Stimulated activated CD4-positive, alpha-beta T cell treated with anti-CD3 and anti-CD28 coated beads, Interleukin-4, amount 100 ng/mL, for 4 hours (primary cell): Measurements from ENCODE around the gene BCL2L2.
A peak's percentile ranks its signal among the peaks of the same experiment; 100 is the strongest.

Source experiments
- DNase-seq, 2 experiments: peaks; one replicate each; pipeline ENCODE4 v3.0.0-alpha.2; 2020

The BCL2L2 gene

DNA sequence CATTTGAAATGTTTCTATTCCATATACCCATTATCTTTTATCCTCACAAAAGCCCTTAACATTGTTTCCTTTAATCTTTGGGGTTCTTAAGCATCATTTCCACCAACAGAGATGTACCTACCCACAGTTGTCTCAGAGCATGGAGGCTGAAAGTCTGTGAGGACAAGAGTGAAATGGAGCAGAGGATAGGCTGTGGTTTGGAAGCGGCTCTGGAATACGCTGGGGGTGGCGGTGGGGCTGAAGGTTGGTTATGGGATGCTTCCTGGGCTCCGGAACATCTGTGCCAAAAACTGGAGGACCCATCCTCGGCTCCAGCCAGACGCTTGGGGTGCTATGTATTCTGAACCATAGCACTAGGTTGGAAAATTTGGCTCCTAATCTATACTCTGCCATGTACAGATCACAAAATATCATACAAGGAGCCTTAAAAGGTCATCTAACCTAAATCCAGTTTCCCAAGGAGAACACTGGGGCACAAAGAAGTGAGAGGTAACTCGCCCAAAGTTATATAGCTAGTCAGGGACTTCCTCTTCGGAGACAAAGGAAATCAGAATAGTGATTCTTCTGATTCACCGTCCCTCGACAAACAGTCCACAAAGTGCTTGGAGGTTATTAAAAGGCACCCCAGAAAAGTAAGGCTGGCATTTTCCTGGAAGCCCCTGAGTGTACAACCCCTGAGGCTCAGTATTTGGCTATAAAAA, 6.5 kb upstream of the BCL2L2 start:
- DNase-seq, result no peak

DNA sequence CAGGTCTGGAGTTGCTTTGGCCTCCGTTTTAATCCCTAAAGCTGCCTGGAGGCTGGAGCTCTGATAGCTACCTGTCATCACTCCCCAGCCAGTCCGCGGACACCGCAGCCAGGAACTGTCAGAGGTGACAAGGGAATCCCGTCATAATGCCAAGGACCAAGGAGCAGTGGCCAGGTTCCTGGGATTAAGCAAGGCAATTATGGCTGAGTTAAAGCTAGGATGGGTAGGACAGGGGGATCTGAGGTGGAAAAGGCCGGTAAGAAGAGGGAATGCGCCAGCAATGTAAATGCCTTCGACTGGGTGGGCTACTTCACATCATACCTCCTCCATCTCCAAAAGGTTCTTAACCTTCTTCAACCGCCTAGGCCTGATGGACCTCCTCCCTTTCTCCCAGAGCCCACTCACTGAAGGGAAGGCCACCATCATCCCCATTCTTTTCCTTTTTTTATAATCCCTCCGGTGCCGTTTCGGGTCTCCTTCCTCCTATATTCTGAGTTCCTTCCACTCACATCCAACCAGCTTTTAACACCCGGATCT, 5.9 kb upstream of the BCL2L2 start:
- DNase-seq, result peak in 1 of 2 experiments; percentile 23

DNA sequence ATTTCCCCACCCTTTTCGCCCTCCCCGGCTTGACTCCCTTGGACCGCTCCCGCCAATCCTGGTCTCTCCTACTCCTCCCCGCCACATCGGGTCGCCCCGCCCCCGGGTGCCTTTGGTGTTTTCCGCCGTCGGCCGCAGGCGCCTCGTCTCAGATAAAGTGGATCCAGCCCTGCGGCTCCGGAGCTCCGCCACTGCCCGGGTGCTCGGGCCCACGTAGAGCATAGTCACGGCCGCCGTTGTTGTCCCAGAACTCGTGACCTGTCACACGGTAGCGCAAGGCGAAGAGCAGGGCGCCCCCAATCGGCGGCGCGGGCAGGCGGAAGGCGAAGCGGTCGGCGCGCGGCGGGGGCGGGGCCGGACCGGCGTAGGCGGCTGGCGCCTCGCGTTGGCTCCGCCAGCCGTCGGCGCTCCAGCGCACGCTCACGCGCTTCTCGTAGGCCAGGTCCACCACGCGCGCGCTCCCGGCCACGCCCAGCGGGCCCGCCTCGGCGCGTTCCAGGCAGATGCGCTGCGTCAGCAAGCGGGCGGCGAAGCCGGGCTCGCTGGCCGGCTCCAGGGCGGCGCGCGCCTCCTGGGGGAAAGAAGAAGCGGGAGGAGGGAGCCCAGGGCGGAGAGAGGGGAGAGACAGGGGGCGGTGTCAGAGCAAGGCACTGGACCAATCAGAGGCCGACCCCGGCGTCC, 5.2 kb upstream of the BCL2L2 start:
- DNase-seq, result peak; percentile 96 to 98

DNA sequence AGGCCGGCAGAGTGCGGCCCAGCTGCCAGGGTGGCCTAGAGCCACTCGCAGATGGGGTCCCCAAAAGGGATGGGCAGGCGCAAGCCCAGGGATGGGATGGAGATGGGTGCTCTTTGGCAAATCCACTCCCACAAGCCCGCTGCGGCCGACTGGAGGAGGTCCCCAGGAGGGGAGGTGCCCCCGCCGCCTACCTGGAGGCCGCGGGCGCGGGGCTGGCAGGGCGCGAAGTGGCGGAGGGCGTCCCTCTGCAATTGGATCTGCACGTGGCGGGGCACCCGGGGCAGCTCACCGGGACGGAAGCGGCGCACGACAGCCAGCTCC, 4.7 kb upstream of the BCL2L2 start:
- no peak for DNase-seq

DNA sequence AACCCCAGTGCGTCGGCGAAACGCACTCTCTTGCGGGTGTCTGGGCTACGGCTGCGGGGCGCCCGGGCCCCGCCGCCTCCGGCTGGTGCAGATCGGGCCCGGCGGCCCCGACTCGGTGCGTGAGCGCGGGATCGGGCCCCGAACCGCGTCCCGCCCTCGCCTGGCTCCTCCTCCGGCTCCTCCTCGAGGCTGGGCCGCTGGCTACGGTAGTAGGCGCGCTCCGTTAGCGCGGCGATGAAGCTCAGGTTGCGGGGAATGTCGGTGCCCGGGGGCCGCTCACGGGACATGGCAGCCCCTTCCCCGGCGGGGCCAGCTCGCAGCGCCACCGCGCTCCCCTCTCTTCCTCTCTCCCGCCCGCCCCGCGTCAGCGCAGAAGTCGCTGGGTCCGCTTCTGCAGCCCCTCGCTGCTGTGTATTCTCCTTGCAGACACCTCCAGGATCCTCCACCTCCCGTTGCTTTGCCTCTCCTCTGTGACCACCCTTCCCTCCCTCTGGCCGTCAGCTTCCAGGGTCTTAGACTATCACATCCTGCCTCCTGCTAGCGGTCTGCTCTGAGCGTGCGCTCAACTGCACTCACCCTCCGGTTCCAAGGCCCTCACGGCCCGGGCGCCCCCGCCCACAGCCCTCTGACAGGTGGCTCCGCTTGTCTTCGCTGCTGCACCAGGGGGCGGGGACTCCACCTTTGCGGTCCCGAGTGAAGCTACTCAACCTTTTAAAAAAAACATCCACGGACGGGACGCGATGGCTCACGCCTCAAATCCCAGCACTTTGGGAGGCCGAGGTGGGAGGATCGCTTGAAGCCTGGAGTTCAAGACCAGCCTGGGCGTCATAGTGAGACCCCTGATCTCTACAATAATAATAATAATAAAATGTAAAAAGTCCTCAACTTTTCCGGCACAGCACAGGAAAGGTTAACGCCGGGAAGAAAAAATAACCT, 4.1 kb upstream of the BCL2L2 start, which contains the start of gene PPP1R3E:
Gene PPP1R3E (minus strand): TSS at position 570 of the 936 bp plus-strand sequence. CDS start 283 bp downstream, at position 287.
- peak; percentile 84 to 93 for DNase-seq

DNA sequence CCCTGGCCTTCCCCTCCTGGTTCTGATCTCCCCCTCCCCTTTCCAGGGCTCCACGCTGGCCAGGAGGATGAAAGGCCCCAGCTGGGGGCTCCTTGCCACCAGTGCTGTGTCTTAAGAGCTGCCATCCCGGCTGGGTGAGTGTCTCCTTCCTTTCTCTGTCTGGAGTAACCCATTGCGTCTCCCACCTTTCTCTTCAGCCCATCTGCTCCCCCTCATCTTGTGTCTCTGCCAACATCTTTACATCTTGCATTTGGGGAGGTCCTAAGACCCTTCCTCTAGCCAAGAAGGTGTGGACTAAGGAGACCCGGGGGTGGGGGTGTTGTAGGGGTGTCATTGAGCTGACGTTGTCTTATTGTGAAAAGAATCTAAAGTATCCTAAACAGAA, 505 bp downstream of the BCL2L2 start:
- DNase-seq, result no peak

DNA sequence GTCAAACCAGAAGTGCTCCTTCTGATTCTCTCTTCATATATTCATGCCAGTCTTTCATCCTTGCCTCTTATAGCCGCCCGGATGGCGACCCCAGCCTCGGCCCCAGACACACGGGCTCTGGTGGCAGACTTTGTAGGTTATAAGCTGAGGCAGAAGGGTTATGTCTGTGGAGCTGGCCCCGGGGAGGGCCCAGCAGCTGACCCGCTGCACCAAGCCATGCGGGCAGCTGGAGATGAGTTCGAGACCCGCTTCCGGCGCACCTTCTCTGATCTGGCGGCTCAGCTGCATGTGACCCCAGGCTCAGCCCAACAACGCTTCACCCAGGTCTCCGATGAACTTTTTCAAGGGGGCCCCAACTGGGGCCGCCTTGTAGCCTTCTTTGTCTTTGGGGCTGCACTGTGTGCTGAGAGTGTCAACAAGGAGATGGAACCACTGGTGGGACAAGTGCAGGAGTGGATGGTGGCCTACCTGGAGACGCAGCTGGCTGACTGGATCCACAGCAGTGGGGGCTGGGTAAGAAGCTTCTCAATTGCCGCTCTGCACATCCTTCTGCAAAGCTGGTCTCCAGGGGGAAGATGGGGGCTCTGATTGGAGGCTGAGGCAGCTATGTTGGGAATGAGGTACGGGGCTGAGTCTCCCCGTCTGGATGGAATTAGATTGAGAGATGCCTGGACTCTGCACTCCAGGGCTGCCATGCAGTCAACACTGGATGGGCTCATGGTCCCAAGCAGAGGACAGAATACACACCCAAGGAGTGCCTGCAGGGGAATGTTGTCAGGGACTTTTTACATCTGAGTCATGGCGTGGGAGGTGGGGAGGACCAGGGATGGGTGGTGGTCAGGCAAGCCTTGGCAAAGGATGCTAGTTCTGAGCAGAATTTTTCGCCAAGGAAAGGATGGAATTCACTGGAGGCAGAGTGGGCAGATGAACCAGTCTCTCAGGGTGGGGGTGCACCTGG, 1.3 kb downstream of the BCL2L2 start:
- no peak for DNase-seq

- no peak for DNase-seq
Observed at GRCh38 chr14:23308721-23309445, 2.2 kb downstream of the BCL2L2 start.

- DNase-seq, result no peak
Observed at GRCh38 chr14:23310546-23310945, 3.9 kb downstream of the BCL2L2 start.

DNA sequence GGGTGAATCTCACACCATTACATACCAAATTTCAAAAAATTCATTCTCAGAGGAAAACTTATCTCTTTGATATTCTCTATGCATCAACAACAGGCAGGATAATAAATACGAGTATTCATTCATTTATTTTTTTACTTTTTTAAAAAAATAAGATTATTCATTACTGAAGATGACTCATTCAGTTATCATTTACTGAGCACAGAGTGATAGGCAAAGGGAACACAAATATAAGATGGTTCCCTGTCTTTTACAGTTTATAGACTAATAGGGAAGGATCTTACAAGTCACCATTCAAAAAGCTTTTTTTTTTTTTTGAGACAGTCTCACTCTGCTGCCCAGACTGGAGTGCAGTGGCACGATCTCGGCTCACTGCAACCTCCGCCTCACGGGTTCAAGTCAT, 9.7 kb downstream of the BCL2L2 start:
- DNase-seq, result no peak

DNA sequence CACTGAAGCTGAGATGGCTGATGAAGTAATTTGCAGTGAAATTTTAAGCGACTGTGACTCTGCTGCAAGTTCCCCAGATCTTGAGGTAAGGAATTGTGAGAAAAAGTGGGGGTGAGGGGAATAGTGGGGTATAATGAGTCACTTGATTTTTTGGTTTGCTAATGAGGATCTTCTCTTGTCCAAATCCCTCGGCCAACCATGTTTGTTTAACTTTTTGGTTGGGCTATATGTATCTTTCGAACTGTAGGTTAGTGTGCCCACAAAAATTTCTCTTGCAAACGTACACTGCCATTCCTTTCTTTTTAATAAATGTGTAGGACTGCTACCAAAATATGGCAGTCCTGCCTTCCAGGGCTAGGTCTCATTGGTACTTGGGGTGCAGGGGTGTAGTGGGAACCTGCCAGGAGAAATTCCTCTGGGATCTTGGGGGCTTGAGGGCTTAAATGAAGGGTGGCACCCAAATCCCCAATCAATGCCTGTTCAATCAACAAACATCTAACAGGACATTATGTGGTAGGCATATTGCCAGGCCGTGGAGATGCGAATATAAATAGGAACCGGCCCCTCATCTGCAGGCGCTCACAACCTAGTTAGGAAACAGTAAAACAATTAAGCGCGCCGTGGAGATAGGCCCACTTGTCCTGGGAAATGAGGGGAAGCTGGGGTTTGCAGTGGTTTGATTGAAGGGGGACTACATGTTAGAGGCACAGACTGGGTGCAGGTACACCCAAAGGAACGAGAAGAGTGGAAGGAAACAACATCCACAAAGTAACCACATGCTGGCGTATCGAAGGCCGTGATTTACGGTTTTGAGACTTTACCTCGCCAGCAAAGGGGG, 13.3 kb downstream of the BCL2L2 start:
- no peak for DNase-seq

DNA sequence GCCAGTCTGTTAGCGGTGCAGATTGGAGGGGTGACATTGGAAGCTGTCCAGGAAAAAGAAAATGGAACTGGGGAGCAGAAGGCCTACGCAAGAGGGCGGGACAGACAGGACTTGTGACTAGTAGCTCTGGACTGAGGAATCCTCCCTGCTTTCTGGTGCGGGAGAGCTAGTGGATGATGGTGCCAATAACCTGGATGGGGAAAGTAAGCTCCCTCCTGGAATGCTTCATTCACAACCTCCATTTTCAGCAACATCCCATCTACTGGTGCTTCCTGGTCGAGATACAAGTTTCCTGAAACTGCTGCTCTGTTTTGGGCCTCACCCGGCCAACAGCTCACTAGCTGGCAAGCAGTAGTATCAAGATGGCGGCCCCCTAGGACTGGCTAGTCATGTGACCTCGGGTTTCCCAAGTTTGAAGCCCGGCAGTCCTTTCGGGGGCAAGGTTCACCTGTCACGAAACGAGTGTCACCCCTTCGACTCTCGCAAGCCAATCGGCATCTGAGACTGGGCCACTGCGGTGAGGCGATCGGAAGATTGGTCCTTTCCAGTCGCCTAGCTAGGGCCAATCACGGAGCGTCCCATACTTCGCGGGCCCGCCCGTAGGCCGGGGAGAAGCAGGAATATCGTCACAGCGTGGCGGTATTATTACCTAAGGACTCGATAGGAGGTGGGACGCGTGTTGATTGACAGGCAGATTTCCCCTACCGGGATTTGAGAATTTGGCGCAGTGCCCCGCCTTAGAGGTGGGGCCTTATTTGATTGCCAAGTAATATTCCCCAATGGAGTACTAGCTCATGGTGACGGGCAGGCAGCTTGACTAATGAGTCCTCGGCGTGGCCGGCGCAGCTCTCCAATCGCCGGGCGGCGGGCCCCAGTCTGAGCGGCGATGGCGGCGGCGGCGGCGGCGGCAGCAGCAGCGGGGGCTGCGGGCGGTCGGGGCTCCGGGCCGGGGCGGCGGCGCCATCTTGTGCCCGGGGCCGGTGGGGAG, 14.2 kb downstream of the BCL2L2 start, which contains the start of gene PABPN1:
Gene PABPN1 (plus strand): TSS at position 874 of the 988 bp plus-strand sequence. CDS start 13 bp downstream, at position 887.
- DNase-seq, result peak; percentile 91 to 99

- DNase-seq, result peak; percentile 36 to 45
Observed at GRCh38 chr14:23321572-23322547, 15.2 kb downstream of the BCL2L2 start.

GRCh38 chr14:23322568-23323517, 16.2 kb downstream of the BCL2L2 start:
- no peak for DNase-seq

DNA sequence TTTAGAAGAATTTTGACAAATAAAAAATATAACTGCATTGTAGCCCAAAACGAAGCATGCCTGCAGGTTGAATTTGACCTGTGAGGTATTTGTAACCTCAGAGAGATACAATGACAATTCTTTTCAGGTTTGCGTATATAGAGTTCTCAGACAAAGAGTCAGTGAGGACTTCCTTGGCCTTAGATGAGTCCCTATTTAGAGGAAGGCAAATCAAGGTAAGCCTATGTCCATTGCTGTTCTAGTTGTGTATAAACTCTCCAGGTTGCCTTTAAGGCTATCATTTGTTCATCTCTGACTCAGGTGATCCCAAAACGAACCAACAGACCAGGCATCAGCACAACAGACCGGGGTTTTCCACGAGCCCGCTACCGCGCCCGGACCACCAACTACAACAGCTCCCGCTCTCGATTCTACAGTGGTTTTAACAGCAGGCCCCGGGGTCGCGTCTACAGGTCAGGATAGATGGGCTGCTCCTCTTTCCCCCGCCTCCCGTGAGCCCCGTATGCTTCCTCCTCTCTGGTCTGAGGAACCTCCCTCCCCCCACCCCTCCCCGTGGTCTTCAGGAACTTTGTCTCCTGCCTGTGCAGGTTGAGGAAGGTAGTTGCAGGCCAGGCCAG, 17.3 kb downstream of the BCL2L2 start:
- no peak for DNase-seq

DNA sequence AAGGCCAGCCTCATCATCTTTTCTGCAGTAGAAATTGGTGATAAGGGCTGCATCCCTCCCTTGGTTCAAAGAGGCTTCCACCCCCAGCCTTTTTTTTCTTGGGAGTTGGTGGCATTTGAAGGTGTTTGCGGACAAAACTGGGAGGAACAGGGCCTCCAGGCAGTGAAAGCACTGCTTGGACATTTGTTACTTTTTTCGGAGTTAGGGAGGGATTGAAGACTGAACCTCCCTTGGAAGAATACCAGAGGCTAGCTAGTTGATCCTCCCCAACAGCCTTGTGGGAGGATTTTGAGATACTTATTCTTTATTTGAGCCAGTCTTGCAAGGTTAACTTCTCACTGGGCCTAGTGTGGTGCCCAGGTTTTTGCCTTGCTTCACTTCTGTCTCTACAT, 17.8 kb downstream of the BCL2L2 start:
- no peak for DNase-seq
